ENCODE data around the gene RPS15.

DNA sequence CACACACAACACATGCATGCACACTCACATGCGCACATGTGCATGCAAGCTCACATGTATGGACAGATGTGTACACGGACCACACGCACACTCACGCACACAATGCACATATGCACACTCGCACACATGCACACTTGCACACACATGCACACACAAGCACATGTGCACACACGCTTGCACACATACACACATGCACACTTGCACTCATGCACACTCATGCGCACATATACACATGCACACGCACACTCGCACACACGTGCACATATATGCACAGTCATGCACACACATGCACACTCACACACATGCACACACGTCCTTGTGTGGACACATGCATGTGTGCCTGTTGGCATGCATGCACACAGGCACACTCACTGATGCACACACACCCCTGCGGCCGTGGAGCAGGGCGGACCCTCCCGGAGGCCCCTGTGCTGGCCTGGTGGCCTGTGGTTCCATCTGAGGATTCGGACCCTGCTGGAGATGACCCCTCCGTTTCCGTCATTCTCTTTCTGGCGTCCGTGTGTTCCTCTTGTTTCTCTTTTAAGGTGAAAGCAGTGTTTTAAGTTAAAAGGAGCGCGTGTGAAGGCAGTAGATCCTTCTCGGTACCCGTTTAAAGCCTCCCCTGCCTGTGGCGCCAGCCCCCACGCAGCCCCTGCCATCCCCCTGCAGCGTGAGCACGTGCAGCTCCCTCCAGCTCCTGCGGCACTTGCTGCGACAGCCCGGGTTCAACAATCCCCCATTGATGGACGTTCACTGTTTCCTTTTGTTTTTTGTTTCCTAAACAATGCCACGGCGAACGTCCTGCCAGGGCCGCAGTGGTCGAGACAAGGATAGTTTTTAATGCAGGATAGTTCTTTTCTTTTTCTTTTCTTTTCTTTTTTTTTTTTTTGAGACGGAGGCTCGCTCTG lies 48.9 kb upstream of the RPS15 start:
- TF ChIP-seq ZNF274 (IDR thresholded peaks at IDR 0.05; ENCODE audit: low read depth, low read length) (no peak), EZH2 (IDR thresholded peaks at IDR 0.05) (no peak), SIN3A (IDR thresholded peaks at IDR 0.05; ENCODE audit: low read depth) (no peak), FOSL1 (IDR thresholded peaks at IDR 0.05; ENCODE audit: low read depth) (no peak), ZFX (IDR thresholded peaks at IDR 0.05) (no peak), POLR2AphosphoS5 (IDR thresholded peaks at IDR 0.05; ENCODE audit: low read depth, low read length) (no peak), YY1 (IDR thresholded peaks at IDR 0.05; ENCODE audit: extremely low read depth, insufficient replicate concordance, low read depth, low read length) (no peak), POLR2A (IDR thresholded peaks at IDR 0.05; ENCODE audit: borderline replicate concordance, extremely low read depth, insufficient read depth, insufficient read length) (no peak), CBX3 (IDR thresholded peaks at IDR 0.05; ENCODE audit: low read depth) (no peak)
- TF ChIP-seq, protein P1, sequence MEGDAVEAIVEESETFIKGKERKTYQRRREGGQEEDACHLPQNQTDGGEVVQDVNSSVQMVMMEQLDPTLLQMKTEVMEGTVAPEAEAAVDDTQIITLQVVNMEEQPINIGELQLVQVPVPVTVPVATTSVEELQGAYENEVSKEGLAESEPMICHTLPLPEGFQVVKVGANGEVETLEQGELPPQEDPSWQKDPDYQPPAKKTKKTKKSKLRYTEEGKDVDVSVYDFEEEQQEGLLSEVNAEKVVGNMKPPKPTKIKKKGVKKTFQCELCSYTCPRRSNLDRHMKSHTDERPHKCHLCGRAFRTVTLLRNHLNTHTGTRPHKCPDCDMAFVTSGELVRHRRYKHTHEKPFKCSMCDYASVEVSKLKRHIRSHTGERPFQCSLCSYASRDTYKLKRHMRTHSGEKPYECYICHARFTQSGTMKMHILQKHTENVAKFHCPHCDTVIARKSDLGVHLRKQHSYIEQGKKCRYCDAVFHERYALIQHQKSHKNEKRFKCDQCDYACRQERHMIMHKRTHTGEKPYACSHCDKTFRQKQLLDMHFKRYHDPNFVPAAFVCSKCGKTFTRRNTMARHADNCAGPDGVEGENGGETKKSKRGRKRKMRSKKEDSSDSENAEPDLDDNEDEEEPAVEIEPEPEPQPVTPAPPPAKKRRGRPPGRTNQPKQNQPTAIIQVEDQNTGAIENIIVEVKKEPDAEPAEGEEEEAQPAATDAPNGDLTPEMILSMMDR (IDR thresholded peaks at IDR 0.05 in 2 of 3, conservative IDR thresholded peaks at IDR 0.05 in 1 of 3; ENCODE audit: borderline replicate concordance in 1 of 3, insufficient read depth in 1 of 3, low read depth in 2 of 3, low read length in 2 of 3): no peak
- TF ChIP-seq, protein P2, sequence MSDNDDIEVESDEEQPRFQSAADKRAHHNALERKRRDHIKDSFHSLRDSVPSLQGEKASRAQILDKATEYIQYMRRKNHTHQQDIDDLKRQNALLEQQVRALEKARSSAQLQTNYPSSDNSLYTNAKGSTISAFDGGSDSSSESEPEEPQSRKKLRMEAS (IDR thresholded peaks at IDR 0.05): no peak
- TF ChIP-seq, protein P3, sequence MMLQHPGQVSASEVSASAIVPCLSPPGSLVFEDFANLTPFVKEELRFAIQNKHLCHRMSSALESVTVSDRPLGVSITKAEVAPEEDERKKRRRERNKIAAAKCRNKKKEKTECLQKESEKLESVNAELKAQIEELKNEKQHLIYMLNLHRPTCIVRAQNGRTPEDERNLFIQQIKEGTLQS (IDR thresholded peaks at IDR 0.05): no peak
